ENCODE results near the gene CABLES1.

GRCh38 chr18:23213200-23213599 lies 77.9 kb downstream of the CABLES1 start:
- no peak for TF ChIP-seq EZH2 (IDR thresholded peaks at IDR 0.05)
- TF ChIP-seq POLR2AphosphoS5 (IDR thresholded peaks at IDR 0.05; ENCODE audit: borderline replicate concordance, low read depth, low read length): no peak
- no peak for TF ChIP-seq FOXP2 (optimal IDR thresholded peaks at IDR 0.05; ENCODE audit: control extremely low read depth, extremely low read length, insufficient read depth)

Measured in SK-N-MC (cell line).